ENCODE measurements around the gene DLX6.

The DLX6 gene

GRCh38 chr7:97001656-97002554, 3.4 kb upstream of the DLX6 start:
- Mint-ChIP-seq H3K4me1 (peaks cover 12 to 17% of the 10 kb centered on the region in 2 donors), H3K9me3 (peaks cover 0 to 3% of the 10 kb centered on the region in 2 donors), H3K36me3 (peaks cover 0 to 9% of the 10 kb centered on the region in 2 donors), H3K27ac (peak overlapping the region; percentile 9), H3K27me3 (peaks cover 70 to 93% of the 10 kb centered on the region in 2 donors), H3K4me3 (no peak overlapping the region)
- DNase-seq (no peak), ATAC-seq (replicated peaks) (no peak)

GRCh38 chr7:97002555-97003261, 2.6 kb upstream of the DLX6 start:
- DNase-seq (no peak), ATAC-seq (replicated peaks) (no peak)
- Mint-ChIP-seq H3K9me3 (peaks cover 0 to 3% of the 10 kb centered on the region in 2 donors), H3K4me1 (peaks cover 15 to 24% of the 10 kb centered on the region in 2 donors), H3K4me3 (no peak overlapping the region), H3K27me3 (peaks cover 69 to 93% of the 10 kb centered on the region in 2 donors), H3K36me3 (peaks cover 0 to 9% of the 10 kb centered on the region in 2 donors), H3K27ac (peak overlapping the region; percentile 43)

GRCh38 chr7:97003262-97004246, 1.8 kb upstream of the DLX6 start:
- Mint-ChIP-seq H3K9me3 (peaks cover 0 to 3% of the 10 kb centered on the region in 2 donors), H3K4me3 (peak overlapping the region in 1 of 2 donors; percentile 30), H3K4me1 (peaks cover 15 to 24% of the 10 kb centered on the region in 2 donors), H3K36me3 (peaks cover 0 to 9% of the 10 kb centered on the region in 2 donors), H3K27me3 (peaks cover 71 to 93% of the 10 kb centered on the region in 2 donors), H3K27ac (peak overlapping the region; percentile 43)
- ATAC-seq (replicated peaks): no peak
- DNase-seq: no peak

GRCh38 chr7:97004247-97005182, 838 bp upstream of the DLX6 start:
- Mint-ChIP-seq H3K4me3 (peak overlapping the region; percentile 25 to 52), H3K9me3 (peaks cover 0 to 3% of the 10 kb centered on the region in 2 donors)

GRCh38 chr7:97006055-97006815, 882 bp downstream of the DLX6 start:
- Mint-ChIP-seq H3K4me3 (peak overlapping the region; percentile 79 to 84), H3K4me1 (peaks cover 13 to 24% of the 10 kb centered on the region in 2 donors), H3K36me3 (peaks cover 0 to 9% of the 10 kb centered on the region in 2 donors), H3K27ac (peak overlapping the region; percentile 89), H3K27me3 (peaks cover 65 to 90% of the 10 kb centered on the region in 2 donors), H3K9me3 (peaks cover 0 to 3% of the 10 kb centered on the region in 2 donors)
- peak; percentile 73 to 77 for ATAC-seq (replicated peaks)
- DNase-seq: peak; percentile 23

More at GRCh38 chr7:97004247-97005182, 838 bp upstream of the DLX6 start:
- H3K27me3 Mint-ChIP-seq: peaks cover 66 to 92% of the 10 kb centered on the region in 2 donors
- DNase-seq (no peak), ATAC-seq (replicated peaks) (no peak)
- H3K36me3 Mint-ChIP-seq: peaks cover 0 to 9% of the 10 kb centered on the region in 2 donors
- peaks cover 13 to 24% of the 10 kb centered on the region in 2 donors for H3K4me1 Mint-ChIP-seq
- peak overlapping the region; percentile 31 for H3K27ac Mint-ChIP-seq

GRCh38 chr7:97006816-97007582, 1.6 kb downstream of the DLX6 start:
- Mint-ChIP-seq H3K36me3 (peaks cover 0 to 9% of the 10 kb centered on the region in 2 donors), H3K4me1 (peaks cover 13 to 24% of the 10 kb centered on the region in 2 donors), H3K4me3 (peak overlapping the region; percentile 79 to 84), H3K27me3 (peaks cover 67 to 90% of the 10 kb centered on the region in 2 donors), H3K9me3 (peaks cover 0 to 3% of the 10 kb centered on the region in 2 donors), H3K27ac (peak overlapping the region; percentile 89)
- ATAC-seq (replicated peaks): peak; percentile 10 to 16
- no peak for DNase-seq

- Mint-ChIP-seq H3K4me3 (no peak overlapping the region), H3K27ac (peak overlapping the region; percentile 75), H3K36me3 (peaks cover 0 to 9% of the 10 kb centered on the region in 2 donors), H3K9me3 (peaks cover 0 to 3% of the 10 kb centered on the region in 2 donors), H3K4me1 (peaks cover 13 to 24% of the 10 kb centered on the region in 2 donors), H3K27me3 (peaks cover 66 to 90% of the 10 kb centered on the region in 2 donors)
- ATAC-seq (replicated peaks) (no peak), DNase-seq (no peak)
Observed at GRCh38 chr7:97007583-97007861, 2.2 kb downstream of the DLX6 start.

- Mint-ChIP-seq H3K9me3 (no peaks in the 10 kb centered on the region), H3K4me3 (no peak overlapping the region), H3K27ac (no peak overlapping the region), H3K36me3 (peaks cover 0 to 3% of the 10 kb centered on the region in 2 donors), H3K27me3 (peaks cover 66 to 90% of the 10 kb centered on the region in 2 donors), H3K4me1 (peaks cover 11 to 24% of the 10 kb centered on the region in 2 donors)
- no peak for ATAC-seq (replicated peaks)
- DNase-seq: no peak
Observed at GRCh38 chr7:97008275-97008917, 3.0 kb downstream of the DLX6 start.

GRCh38 chr7:97009753-97010732, 4.7 kb downstream of the DLX6 start:
- ATAC-seq (replicated peaks) (no peak), DNase-seq (no peak)
- Mint-ChIP-seq H3K36me3 (peaks cover 0 to 3% of the 10 kb centered on the region in 2 donors), H3K4me1 (peaks cover 9 to 20% of the 10 kb centered on the region in 2 donors), H3K4me3 (no peak overlapping the region), H3K27me3 (peaks cover 72 to 95% of the 10 kb centered on the region in 2 donors), H3K27ac (no peak overlapping the region), H3K9me3 (no peaks in the 10 kb centered on the region)

GRCh38 chr7:97011104-97011503, 5.8 kb downstream of the DLX6 start:
- Mint-ChIP-seq H3K9me3 (no peaks in the 10 kb centered on the region), H3K4me3 (no peak overlapping the region), H3K27ac (no peak overlapping the region), H3K4me1 (peaks cover 9 to 15% of the 10 kb centered on the region in 2 donors), H3K27me3 (peaks cover 80 to 96% of the 10 kb centered on the region in 2 donors), H3K36me3 (peaks cover 0 to 3% of the 10 kb centered on the region in 2 donors)
- DNase-seq (no peak), ATAC-seq (replicated peaks) (no peak)
